HepG2 (cell line): ENCODE measurements around the gene TLCD3B. TPM values are rescaled to one million over a fixed set of nuclear protein-coding genes. Genes with fewer than 3 reads are reported as not detected.
A peak's percentile ranks its signal among the peaks of the same experiment; 100 is the strongest.

ENCODE experiments used
- ARID4A ChIP-seq: sonication (generic); formaldehyde crosslinking; IDR thresholded peaks from 2 replicates; pipeline ENCODE4 v1.5.0; 2020; ENCODE audit warnings: mild to moderate bottlenecking, missing genetic modification reagents, borderline replicate concordance
- CERS6 ChIP-seq: sonication (generic); formaldehyde crosslinking; IDR thresholded peaks from 2 replicates; pipeline ENCODE4 v1.5.0; 2020; ENCODE audit warnings: missing genetic modification reagents
- ESRRA ChIP-seq: sonication (generic); formaldehyde crosslinking; IDR thresholded peaks from 2 replicates; pipeline ENCODE4 v1.5.1; 2020; ENCODE audit warnings: mild to moderate bottlenecking, low read depth, missing genetic modification reagents
- HOXA3 ChIP-seq: sonication (generic); formaldehyde crosslinking; IDR thresholded peaks from 2 replicates; pipeline ENCODE4 v1.5.0; 2020; ENCODE audit warnings: missing genetic modification reagents
- JUNB ChIP-seq: sonication (generic); formaldehyde crosslinking; IDR thresholded peaks from 2 replicates; pipeline ENCODE4 v1.8.0; 2022; ENCODE audit warnings: missing genetic modification reagents, mild to moderate bottlenecking, borderline replicate concordance
- KDM3A ChIP-seq: IDR thresholded peaks from 2 replicates; pipeline ENCODE4 v1.6.1; 2018; ENCODE audit warnings: low read depth, missing compliant biosample characterization
- LBX2 ChIP-seq: sonication (generic); formaldehyde crosslinking; IDR thresholded peaks from 2 replicates; pipeline ENCODE4 v1.5.0; 2020; ENCODE audit warnings: missing genetic modification reagents, mild to moderate bottlenecking, borderline replicate concordance
- MAFG ChIP-seq: sonication (generic); formaldehyde crosslinking; IDR thresholded peaks from 2 replicates; pipeline ENCODE4 v1.5.1; 2020; ENCODE audit warnings: mild to moderate bottlenecking, missing genetic modification reagents
- REPIN1 ChIP-seq: sonication (generic); formaldehyde crosslinking; IDR thresholded peaks from 2 replicates; pipeline ENCODE4 v1.8.0; 2022; ENCODE audit warnings: missing genetic modification reagents, low read depth, mild to moderate bottlenecking, borderline replicate concordance
- SIX1 ChIP-seq: sonication (generic); formaldehyde crosslinking; IDR thresholded peaks from 2 replicates; pipeline ENCODE4 v1.4.0; 2020; ENCODE audit warnings: missing genetic modification reagents, borderline replicate concordance
- ZBTB34 ChIP-seq: sonication (generic); formaldehyde crosslinking; IDR thresholded peaks from 2 replicates; pipeline ENCODE4 v1.8.0; 2022; ENCODE audit warnings: mild to moderate bottlenecking, missing genetic modification reagents
- ZFX ChIP-seq: sonication (generic); formaldehyde crosslinking; IDR thresholded peaks from 2 replicates; pipeline ENCODE4 v1.4.0; 2020; ENCODE audit warnings: mild to moderate bottlenecking, low read depth, missing genetic modification reagents, moderate library complexity
- ZNF275 ChIP-seq: sonication (generic); formaldehyde crosslinking; IDR thresholded peaks from 2 replicates; pipeline ENCODE4 v1.8.0; 2022; ENCODE audit warnings: missing genetic modification reagents, mild to moderate bottlenecking, inconsistent platforms, borderline replicate concordance
- ZNF446 ChIP-seq: sonication (generic); formaldehyde crosslinking; IDR thresholded peaks from 2 replicates; pipeline ENCODE4 v1.5.0; 2020; ENCODE audit warnings: mild to moderate bottlenecking, missing genetic modification reagents
- ZNF547 ChIP-seq: sonication (generic); formaldehyde crosslinking; IDR thresholded peaks from 2 replicates; pipeline ENCODE4 v1.5.1; 2020; ENCODE audit warnings: mild to moderate bottlenecking, missing genetic modification reagents
- ZNF550 ChIP-seq: sonication (generic); formaldehyde crosslinking; IDR thresholded peaks from 2 replicates; pipeline ENCODE4 v1.4.0; 2020; ENCODE audit warnings: mild to moderate bottlenecking, missing genetic modification reagents, borderline replicate concordance
- ZNF572 ChIP-seq: sonication (generic); formaldehyde crosslinking; IDR thresholded peaks from 2 replicates; pipeline ENCODE4 v1.5.1; 2020; ENCODE audit warnings: mild to moderate bottlenecking, missing genetic modification reagents
- ZNF614 ChIP-seq: IDR thresholded peaks from 2 replicates; pipeline ENCODE4 v1.6.1; 2018; ENCODE audit warnings: missing biosample characterization, missing genetic modification reagents, inconsistent platforms, borderline replicate concordance
- ZNF782 ChIP-seq: sonication (generic); formaldehyde crosslinking; IDR thresholded peaks from 2 replicates; pipeline ENCODE4 v1.4.0; 2020; ENCODE audit warnings: missing genetic modification reagents, mild to moderate bottlenecking, borderline replicate concordance
- polyA plus RNA-seq, 8 experiments: library from polyadenylated mRNA; depleted of rRNA in 3 of 8; stranded (reverse) in 7 of 8; unstranded in 1 of 8; fragments of >200 nt; fragmentation: Illumina TruSeq in 4 of 8; extraction: Trizol in 4 of 8; gene quantifications; 2 replicates each; pipeline versions ENCODE4 v1.2.1 to v1.2.3, GENCODE V29; 2011 to 2016; ENCODE audit warnings: low read depth in 4 of 8, missing spikeins in 1 of 8, mixed read lengths in 1 of 8; ENCODE audit not compliant: insufficient read depth in 1 of 8
- total RNA-seq, 5 experiments: library from RNA; depleted of rRNA; stranded (reverse); fragments of >200 nt; fragmentation: Illumina TruSeq; extraction: Trizol; gene quantifications; 2 replicates each; pipeline ENCODE4 v1.2.3, GENCODE V29; 2016; ENCODE audit warnings: low read depth in 1 of 5

TLCD3B gene
- total and polyA plus RNA-seq, 2 of the 13 experiments (the other 11 are each of a cell fraction or from before 2014, with no cell fraction given), result not detected

- 0 out of 2 replicates have a peak, but pooled peaks have one; percentile 0 for TF ChIP-seq ZNF275 (CRISPR knock-in tag)
- TF ChIP-seq LBX2 (CRISPR knock-in tag), result 0 out of 2 replicates have a peak, but pooled peaks have one; percentile 86
- TF ChIP-seq HOXA3, result no peak
- 0 out of 2 replicates have a peak, but pooled peaks have one; percentile 52 for TF ChIP-seq ZBTB34 (CRISPR knock-in tag)
- 0 out of 2 replicates have a peak, but pooled peaks have one; percentile 1 for TF ChIP-seq KDM3A (CRISPR knock-in tag)
- TF ChIP-seq ZNF446, result peak; percentile 31; the same call in 1 of the 2 replicates
- TF ChIP-seq CERS6 (CRISPR knock-in tag), result 0 out of 2 replicates have a peak, but pooled peaks have one; percentile 31
- TF ChIP-seq ZNF782 (CRISPR knock-in tag), result peak; percentile 47; the same call in 1 of the 2 replicates
- TF ChIP-seq ZNF572 (CRISPR knock-in tag), result peak; percentile 75
- TF ChIP-seq ARID4A (CRISPR knock-in tag), result peak; percentile 52
- 0 out of 2 replicates have a peak, but pooled peaks have one; percentile 14 for TF ChIP-seq ZNF550 (CRISPR knock-in tag)
- TF ChIP-seq MAFG (CRISPR knock-in tag), result peak; percentile 80; the same call in 1 of the 2 replicates
- peak; percentile 31; the same call in 1 of the 2 replicates for TF ChIP-seq REPIN1
- TF ChIP-seq JUNB (CRISPR knock-in tag), result peak; percentile 79
- TF ChIP-seq ZNF614 (CRISPR knock-in tag), result no peak
- TF ChIP-seq ZNF547 (CRISPR knock-in tag), result 0 out of 2 replicates have a peak, but pooled peaks have one; percentile 76
- TF ChIP-seq ESRRA (CRISPR knock-in tag), result peak; percentile 92
- TF ChIP-seq SIX1 (CRISPR knock-in tag), result peak; percentile 20; the same call in 1 of the 2 replicates
- TF ChIP-seq ZFX (CRISPR knock-in tag), result 0 out of 2 replicates have a peak, but pooled peaks have one; percentile 6
These were observed 35.1 kb upstream of the TLCD3B start (continued) for GRCh38 chr16:30065943-30066760.
